ENCODE measurements around the gene UBA6.
A peak's percentile ranks its signal among the peaks of the same experiment; 100 is the strongest.
"Not testable (repeated sequence)": the region's sequence is repeated elsewhere in the genome, so short reads cannot be mapped to it uniquely, and the experiment has no call there.

UBA6 gene

GRCh38 chr4:67700738-67701516, at the start of gene UBA6:
Gene UBA6 (minus strand): TSS chr4:67701155. CDS start chr4:67701119, 36 bp downstream.
- peak; percentile 92 to 93 for DNase-seq (ENCODE audit: low read depth in 2 of 2)

GRCh38 chr4:67750691-67751090, 49.7 kb upstream of the UBA6 start:
- DNase-seq (ENCODE audit: low read depth in 2 of 2): no peak

GRCh38 chr4:67749286-67749685, 48.3 kb upstream of the UBA6 start:
- no peak for DNase-seq (ENCODE audit: low read depth in 2 of 2)

- DNase-seq (ENCODE audit: low read depth in 2 of 2): no peak
Observed at GRCh38 chr4:67746797-67747495, 46.0 kb upstream of the UBA6 start.

GRCh38 chr4:67744561-67745283, 43.8 kb upstream of the UBA6 start:
- no peak for DNase-seq (ENCODE audit: low read depth in 2 of 2)

- DNase-seq (ENCODE audit: low read depth in 2 of 2): no peak
Observed at GRCh38 chr4:67743194-67743593, 42.2 kb upstream of the UBA6 start.

- DNase-seq (ENCODE audit: low read depth in 2 of 2): no peak
Observed at GRCh38 chr4:67736262-67736661, 35.3 kb upstream of the UBA6 start.

GRCh38 chr4:67735325-67735724, 34.4 kb upstream of the UBA6 start:
- no peak for DNase-seq (ENCODE audit: low read depth in 2 of 2)

GRCh38 chr4:67730511-67730910, 29.6 kb upstream of the UBA6 start:
- not testable (repeated sequence) for DNase-seq (ENCODE audit: low read depth in 2 of 2)

GRCh38 chr4:67727124-67727850, 26.3 kb upstream of the UBA6 start:
- no peak for DNase-seq (ENCODE audit: low read depth in 2 of 2)

- DNase-seq (ENCODE audit: low read depth in 2 of 2): no peak
Observed at GRCh38 chr4:67725981-67726380, 25.0 kb upstream of the UBA6 start.

- DNase-seq (ENCODE audit: low read depth in 2 of 2): no peak
Observed at GRCh38 chr4:67725132-67725531, 24.2 kb upstream of the UBA6 start.

GRCh38 chr4:67723949-67724348, 23.0 kb upstream of the UBA6 start:
- no peak for DNase-seq (ENCODE audit: low read depth in 2 of 2)

- DNase-seq (ENCODE audit: low read depth in 2 of 2): no peak
Observed at GRCh38 chr4:67723341-67723740, 22.4 kb upstream of the UBA6 start.

- DNase-seq (ENCODE audit: low read depth in 2 of 2): no peak
Observed at GRCh38 chr4:67721770-67722597, 21.0 kb upstream of the UBA6 start.

GRCh38 chr4:67721315-67721769, 20.4 kb upstream of the UBA6 start:
- DNase-seq (ENCODE audit: low read depth in 2 of 2): no peak

- DNase-seq (ENCODE audit: low read depth in 2 of 2): no peak
Observed at GRCh38 chr4:67719953-67720617, 19.1 kb upstream of the UBA6 start.

GRCh38 chr4:67718848-67719247, 17.9 kb upstream of the UBA6 start:
- DNase-seq (ENCODE audit: low read depth in 2 of 2): no peak

- no peak for DNase-seq (ENCODE audit: low read depth in 2 of 2)
Observed at GRCh38 chr4:67717586-67717985, 16.6 kb upstream of the UBA6 start.

GRCh38 chr4:67714955-67715354, 14.0 kb upstream of the UBA6 start:
- no peak for DNase-seq (ENCODE audit: low read depth in 2 of 2)

Measured in activated CD4-positive, alpha-beta T cell treated with anti-CD3 and anti-CD28 coated beads for 24 hours (primary cell).